PFSK-1 (cell line): ENCODE results near the gene PDYN.

Source experiments
- POLR2AphosphoS5 ChIP-seq: IDR thresholded peaks from 2 replicates; pipeline ENCODE4 v1.6.1; 2012; ENCODE audit warnings: low read depth, mild to moderate bottlenecking, control low read depth, low read length, moderate library complexity
- SIN3A ChIP-seq: IDR thresholded peaks from 2 replicates; pipeline ENCODE4 v1.6.1; 2012; ENCODE audit warnings: mild to moderate bottlenecking, low read length, moderate library complexity, borderline replicate concordance; ENCODE audit not compliant: insufficient read depth
- TAF1 ChIP-seq: IDR thresholded peaks from 2 replicates; pipeline ENCODE4 v1.6.1; 2012; ENCODE audit warnings: low read length, control low read depth, borderline replicate concordance; ENCODE audit not compliant: insufficient read depth
- TF ChIP-seq, protein P1 (sequence below), 2 experiments: IDR thresholded peaks; 2 replicates each; pipeline versions ENCODE4 v1.6.1 to v1.8.0; 2011 to 2012; ENCODE audit warnings: low read depth in 2 of 2, low read length in 2 of 2, control low read depth in 1 of 2, inconsistent platforms in 1 of 2, mild to moderate bottlenecking in 1 of 2, moderate library complexity in 1 of 2; ENCODE audit not compliant: insufficient read depth in 1 of 2

DNA sequence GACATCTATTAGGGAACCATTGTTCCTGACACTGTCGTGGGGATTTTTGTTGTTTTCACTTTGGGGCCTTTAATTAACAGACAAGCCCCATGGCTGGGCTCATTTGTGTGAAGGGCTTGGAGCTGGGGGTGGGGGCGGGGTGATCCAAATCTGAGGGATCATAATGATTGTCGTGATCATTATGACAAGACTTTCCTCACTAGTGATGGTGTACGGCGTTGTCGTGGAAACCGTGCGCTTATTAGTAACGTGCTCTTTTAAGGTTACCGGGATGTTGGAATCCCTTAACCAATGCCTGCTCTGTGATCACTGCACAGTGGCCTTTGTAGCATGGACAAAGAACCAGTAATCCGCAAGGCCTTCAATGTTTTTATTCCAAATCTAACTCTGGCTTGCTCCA lies 18.6 kb downstream of the PDYN start:
- TF ChIP-seq POLR2AphosphoS5 (no peak), SIN3A (no peak), TAF1 (no peak)
- TF ChIP-seq, protein P1, sequence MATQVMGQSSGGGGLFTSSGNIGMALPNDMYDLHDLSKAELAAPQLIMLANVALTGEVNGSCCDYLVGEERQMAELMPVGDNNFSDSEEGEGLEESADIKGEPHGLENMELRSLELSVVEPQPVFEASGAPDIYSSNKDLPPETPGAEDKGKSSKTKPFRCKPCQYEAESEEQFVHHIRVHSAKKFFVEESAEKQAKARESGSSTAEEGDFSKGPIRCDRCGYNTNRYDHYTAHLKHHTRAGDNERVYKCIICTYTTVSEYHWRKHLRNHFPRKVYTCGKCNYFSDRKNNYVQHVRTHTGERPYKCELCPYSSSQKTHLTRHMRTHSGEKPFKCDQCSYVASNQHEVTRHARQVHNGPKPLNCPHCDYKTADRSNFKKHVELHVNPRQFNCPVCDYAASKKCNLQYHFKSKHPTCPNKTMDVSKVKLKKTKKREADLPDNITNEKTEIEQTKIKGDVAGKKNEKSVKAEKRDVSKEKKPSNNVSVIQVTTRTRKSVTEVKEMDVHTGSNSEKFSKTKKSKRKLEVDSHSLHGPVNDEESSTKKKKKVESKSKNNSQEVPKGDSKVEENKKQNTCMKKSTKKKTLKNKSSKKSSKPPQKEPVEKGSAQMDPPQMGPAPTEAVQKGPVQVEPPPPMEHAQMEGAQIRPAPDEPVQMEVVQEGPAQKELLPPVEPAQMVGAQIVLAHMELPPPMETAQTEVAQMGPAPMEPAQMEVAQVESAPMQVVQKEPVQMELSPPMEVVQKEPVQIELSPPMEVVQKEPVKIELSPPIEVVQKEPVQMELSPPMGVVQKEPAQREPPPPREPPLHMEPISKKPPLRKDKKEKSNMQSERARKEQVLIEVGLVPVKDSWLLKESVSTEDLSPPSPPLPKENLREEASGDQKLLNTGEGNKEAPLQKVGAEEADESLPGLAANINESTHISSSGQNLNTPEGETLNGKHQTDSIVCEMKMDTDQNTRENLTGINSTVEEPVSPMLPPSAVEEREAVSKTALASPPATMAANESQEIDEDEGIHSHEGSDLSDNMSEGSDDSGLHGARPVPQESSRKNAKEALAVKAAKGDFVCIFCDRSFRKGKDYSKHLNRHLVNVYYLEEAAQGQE (IDR thresholded peaks at IDR 0.05; ENCODE audit: insufficient read depth in 1 of 2, low read depth in 2 of 2, low read length in 2 of 2): no peak
